HepG2 (cell line): ENCODE data around the gene TBC1D22A. TPM values are rescaled to one million over a fixed set of nuclear protein-coding genes. Genes with fewer than 3 reads are reported as not detected.

Source experiments
- AGO1 ChIP-seq: fragments of 200-400 bp; formaldehyde crosslinking; IDR thresholded peaks from 2 replicates; pipeline ENCODE4 v1.6.1; 2017; ENCODE audit warnings: mild to moderate bottlenecking, low read depth, low read length, moderate library complexity; ENCODE audit not compliant: poor library complexity, severe bottlenecking
- FIP1L1 ChIP-seq: fragments of 200-400 bp; formaldehyde crosslinking; IDR thresholded peaks from 2 replicates; pipeline ENCODE4 v1.6.1; 2018; ENCODE audit warnings: low read depth, mild to moderate bottlenecking, low read length, moderate library complexity, borderline replicate concordance; ENCODE audit not compliant: insufficient read depth
- HDAC2 ChIP-seq: sonication (generic); formaldehyde crosslinking; IDR thresholded peaks from 2 replicates; pipeline ENCODE4 v1.4.0; 2020; ENCODE audit warnings: missing genetic modification reagents
- HNF1B ChIP-seq: sonication (generic); formaldehyde crosslinking; IDR thresholded peaks from 2 replicates; pipeline ENCODE4 v1.5.1; 2020; ENCODE audit warnings: mild to moderate bottlenecking, moderate library complexity, missing genetic modification reagents
- MBD4 ChIP-seq: IDR thresholded peaks from 2 replicates; pipeline ENCODE4 v1.6.1; 2012; ENCODE audit warnings: low read length, inconsistent platforms, borderline replicate concordance
- NCOR1 ChIP-seq: fragments of 200-600 bp; sonication (generic); IDR thresholded peaks from 2 replicates; pipeline ENCODE4 v1.7.0; 2017; ENCODE audit warnings: antibody characterized with exemption, low read length, borderline replicate concordance
- PHF21A ChIP-seq: sonication (generic); formaldehyde crosslinking; IDR thresholded peaks from 2 replicates; pipeline ENCODE4 v1.5.0; 2020; ENCODE audit warnings: mild to moderate bottlenecking, missing genetic modification reagents
- POLR2A ChIP-seq, 2 experiments: IDR thresholded peaks; 2 replicates each; pipeline ENCODE4 v1.6.1; 2011; ENCODE audit warnings: low read depth in 2 of 2, low read length in 2 of 2, mild to moderate bottlenecking in 1 of 2, moderate library complexity in 1 of 2; ENCODE audit not compliant: insufficient read depth in 1 of 2
- RFX1 ChIP-seq: fragments of 450-650 bp; IDR thresholded peaks from 2 replicates; pipeline ENCODE4 v1.6.1; 2017
- RNF219 ChIP-seq: sonication (generic); formaldehyde crosslinking; IDR thresholded peaks from 2 replicates; pipeline ENCODE4 v1.5.0; 2020; ENCODE audit warnings: mild to moderate bottlenecking, missing genetic modification reagents
- SIX4 ChIP-seq: sonication (generic); formaldehyde crosslinking; IDR thresholded peaks from 2 replicates; pipeline ENCODE4 v1.4.0; 2020; ENCODE audit warnings: missing genetic modification reagents
- SMAD9 ChIP-seq: sonication (generic); formaldehyde crosslinking; IDR thresholded peaks from 2 replicates; pipeline ENCODE4 v1.5.1; 2020; ENCODE audit warnings: mild to moderate bottlenecking, missing genetic modification reagents
- STAG1 ChIP-seq: sonication (generic); formaldehyde crosslinking; IDR thresholded peaks from 2 replicates; pipeline ENCODE4 v1.4.0; 2020; ENCODE audit warnings: missing genetic modification reagents
- TARDBP ChIP-seq: sonication (generic); formaldehyde crosslinking; IDR thresholded peaks from 2 replicates; pipeline ENCODE4 v1.8.0; 2022; ENCODE audit warnings: mild to moderate bottlenecking, missing genetic modification reagents
- TP53 ChIP-seq: sonication (generic); formaldehyde crosslinking; conservative IDR thresholded peaks from 2 replicates; pipeline ENCODE4 v1.4.0; 2020; ENCODE audit warnings: missing genetic modification reagents
- ZNF143 ChIP-seq: sonication (generic); formaldehyde crosslinking; IDR thresholded peaks from 2 replicates; pipeline ENCODE4 v1.4.0; 2020; ENCODE audit warnings: missing genetic modification reagents
- ZNF816 ChIP-seq: sonication (generic); formaldehyde crosslinking; IDR thresholded peaks from 2 replicates; pipeline ENCODE4 v1.8.0; 2022; ENCODE audit warnings: missing genetic modification reagents, mild to moderate bottlenecking, borderline replicate concordance
- ZNF850 ChIP-seq: sonication (generic); formaldehyde crosslinking; conservative IDR thresholded peaks from 2 replicates; pipeline ENCODE4 v1.9.0; 2021; ENCODE audit warnings: mild to moderate bottlenecking, missing genetic modification reagents
- polyA plus RNA-seq, 8 experiments: library from polyadenylated mRNA; depleted of rRNA in 3 of 8; stranded (reverse) in 7 of 8; unstranded in 1 of 8; fragments of >200 nt; fragmentation: Illumina TruSeq in 4 of 8; extraction: Trizol in 4 of 8; gene quantifications; 2 replicates each; pipeline versions ENCODE4 v1.2.1 to v1.2.3, GENCODE V29; 2011 to 2016; ENCODE audit warnings: low read depth in 4 of 8, missing spikeins in 1 of 8, mixed read lengths in 1 of 8; ENCODE audit not compliant: insufficient read depth in 1 of 8
- total RNA-seq, 5 experiments: library from RNA; depleted of rRNA; stranded (reverse); fragments of >200 nt; fragmentation: Illumina TruSeq; extraction: Trizol; gene quantifications; 2 replicates each; pipeline ENCODE4 v1.2.3, GENCODE V29; 2016; ENCODE audit warnings: low read depth in 1 of 5
- TF ChIP-seq, protein P1 (sequence below): sonication (generic); formaldehyde crosslinking; IDR thresholded peaks from 2 replicates; pipeline ENCODE4 v1.4.0; 2020; ENCODE audit warnings: low read depth, missing genetic modification reagents
- TF ChIP-seq, protein P2 (sequence below): sonication (generic); formaldehyde crosslinking; IDR thresholded peaks from 2 replicates; pipeline ENCODE4 v1.5.0; 2020; ENCODE audit warnings: missing genetic modification reagents
- TF ChIP-seq, protein P3 (sequence below): sonication (generic); formaldehyde crosslinking; conservative IDR thresholded peaks from 2 replicates; pipeline ENCODE4 v1.8.0; 2022; ENCODE audit warnings: low read depth, missing genetic modification reagents

Gene TBC1D22A
- total and polyA plus RNA-seq, 2 of the 13 experiments (the other 11 are each of a cell fraction or from before 2014, with no cell fraction given), result 17.3 to 18.0 TPM

DNA sequence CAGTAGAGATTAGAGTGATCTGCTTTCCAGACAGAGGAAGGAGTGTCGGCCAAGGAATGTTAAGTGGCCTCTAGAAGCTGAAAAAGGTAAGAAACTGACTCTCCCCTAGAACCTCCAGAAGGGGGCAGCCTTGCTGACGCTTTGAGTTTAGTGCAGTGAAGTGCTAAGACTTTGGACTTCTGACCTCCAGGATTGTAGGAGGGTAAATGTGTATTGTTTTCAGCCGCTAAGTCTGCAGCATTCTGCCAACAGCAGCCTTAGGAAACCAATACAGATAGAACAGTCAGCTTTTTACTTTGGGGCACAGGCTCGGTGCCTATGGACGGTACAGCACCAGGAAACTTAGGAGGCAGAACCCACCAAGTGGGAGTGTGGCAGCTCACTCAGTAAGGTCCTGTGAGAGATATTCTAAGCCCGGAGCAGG is 3.6 kb upstream of the TBC1D22A start (continued):
- TF ChIP-seq, protein P1, sequence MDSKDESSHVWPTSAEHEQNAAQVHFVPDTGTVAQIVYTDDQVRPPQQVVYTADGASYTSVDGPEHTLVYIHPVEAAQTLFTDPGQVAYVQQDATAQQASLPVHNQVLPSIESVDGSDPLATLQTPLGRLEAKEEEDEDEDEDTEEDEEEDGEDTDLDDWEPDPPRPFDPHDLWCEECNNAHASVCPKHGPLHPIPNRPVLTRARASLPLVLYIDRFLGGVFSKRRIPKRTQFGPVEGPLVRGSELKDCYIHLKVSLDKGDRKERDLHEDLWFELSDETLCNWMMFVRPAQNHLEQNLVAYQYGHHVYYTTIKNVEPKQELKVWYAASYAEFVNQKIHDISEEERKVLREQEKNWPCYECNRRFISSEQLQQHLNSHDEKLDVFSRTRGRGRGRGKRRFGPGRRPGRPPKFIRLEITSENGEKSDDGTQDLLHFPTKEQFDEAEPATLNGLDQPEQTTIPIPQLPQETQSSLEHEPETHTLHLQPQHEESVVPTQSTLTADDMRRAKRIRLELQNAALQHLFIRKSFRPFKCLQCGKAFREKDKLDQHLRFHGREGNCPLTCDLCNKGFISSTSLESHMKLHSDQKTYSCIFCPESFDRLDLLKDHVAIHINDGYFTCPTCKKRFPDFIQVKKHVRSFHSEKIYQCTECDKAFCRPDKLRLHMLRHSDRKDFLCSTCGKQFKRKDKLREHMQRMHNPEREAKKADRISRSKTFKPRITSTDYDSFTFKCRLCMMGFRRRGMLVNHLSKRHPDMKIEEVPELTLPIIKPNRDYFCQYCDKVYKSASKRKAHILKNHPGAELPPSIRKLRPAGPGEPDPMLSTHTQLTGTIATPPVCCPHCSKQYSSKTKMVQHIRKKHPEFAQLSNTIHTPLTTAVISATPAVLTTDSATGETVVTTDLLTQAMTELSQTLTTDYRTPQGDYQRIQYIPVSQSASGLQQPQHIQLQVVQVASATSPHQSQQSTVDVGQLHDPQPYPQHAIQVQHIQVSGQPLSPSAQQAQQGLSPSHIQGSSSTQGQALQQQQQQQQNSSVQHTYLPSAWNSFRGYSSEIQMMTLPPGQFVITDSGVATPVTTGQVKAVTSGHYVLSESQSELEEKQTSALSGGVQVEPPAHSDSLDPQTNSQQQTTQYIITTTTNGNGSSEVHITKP, result peak; percentile 38; the same call in 1 of the 2 replicates
- TF ChIP-seq, protein P2, sequence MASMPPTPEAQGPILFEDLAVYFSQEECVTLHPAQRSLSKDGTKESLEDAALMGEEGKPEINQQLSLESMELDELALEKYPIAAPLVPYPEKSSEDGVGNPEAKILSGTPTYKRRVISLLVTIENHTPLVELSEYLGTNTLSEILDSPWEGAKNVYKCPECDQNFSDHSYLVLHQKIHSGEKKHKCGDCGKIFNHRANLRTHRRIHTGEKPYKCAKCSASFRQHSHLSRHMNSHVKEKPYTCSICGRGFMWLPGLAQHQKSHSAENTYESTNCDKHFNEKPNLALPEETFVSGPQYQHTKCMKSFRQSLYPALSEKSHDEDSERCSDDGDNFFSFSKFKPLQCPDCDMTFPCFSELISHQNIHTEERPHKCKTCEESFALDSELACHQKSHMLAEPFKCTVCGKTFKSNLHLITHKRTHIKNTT (CRISPR knock-in tag), result no peak
- TF ChIP-seq, protein P3, sequence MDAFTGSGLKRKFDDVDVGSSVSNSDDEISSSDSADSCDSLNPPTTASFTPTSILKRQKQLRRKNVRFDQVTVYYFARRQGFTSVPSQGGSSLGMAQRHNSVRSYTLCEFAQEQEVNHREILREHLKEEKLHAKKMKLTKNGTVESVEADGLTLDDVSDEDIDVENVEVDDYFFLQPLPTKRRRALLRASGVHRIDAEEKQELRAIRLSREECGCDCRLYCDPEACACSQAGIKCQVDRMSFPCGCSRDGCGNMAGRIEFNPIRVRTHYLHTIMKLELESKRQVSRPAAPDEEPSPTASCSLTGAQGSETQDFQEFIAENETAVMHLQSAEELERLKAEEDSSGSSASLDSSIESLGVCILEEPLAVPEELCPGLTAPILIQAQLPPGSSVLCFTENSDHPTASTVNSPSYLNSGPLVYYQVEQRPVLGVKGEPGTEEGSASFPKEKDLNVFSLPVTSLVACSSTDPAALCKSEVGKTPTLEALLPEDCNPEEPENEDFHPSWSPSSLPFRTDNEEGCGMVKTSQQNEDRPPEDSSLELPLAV (CRISPR knock-in tag), result no peak
- TF ChIP-seq HDAC2 (peak; percentile 69; the same call in 1 of the 2 replicates), RNF219 (no peak), AGO1 (no peak), POLR2A (IDR thresholded peaks at IDR 0.05; ENCODE audit: insufficient read depth in 1 of 2, low read depth in 2 of 2, low read length in 2 of 2) (no peak; a peak in 1 of 4 replicates), ZNF143 (CRISPR knock-in tag) (no peak), STAG1 (CRISPR knock-in tag) (peak; percentile 71), PHF21A (CRISPR knock-in tag) (peak; percentile 73; the same call in 1 of the 2 replicates), MBD4 (no peak), HNF1B (CRISPR knock-in tag) (peak; percentile 69), TARDBP (peak; percentile 59; the same call in 1 of the 2 replicates), SIX4 (no peak), TP53 (CRISPR knock-in tag) (no peak), NCOR1 (peak; percentile 90), SMAD9 (no peak), ZNF816 (no peak), ZNF850 (CRISPR knock-in tag) (no peak), RFX1 (no peak), FIP1L1 (no peak)
